ENCODE data around the gene FAM83C.
A peak's percentile ranks its signal among the peaks of the same experiment; 100 is the strongest.

Gene FAM83C

DNA sequence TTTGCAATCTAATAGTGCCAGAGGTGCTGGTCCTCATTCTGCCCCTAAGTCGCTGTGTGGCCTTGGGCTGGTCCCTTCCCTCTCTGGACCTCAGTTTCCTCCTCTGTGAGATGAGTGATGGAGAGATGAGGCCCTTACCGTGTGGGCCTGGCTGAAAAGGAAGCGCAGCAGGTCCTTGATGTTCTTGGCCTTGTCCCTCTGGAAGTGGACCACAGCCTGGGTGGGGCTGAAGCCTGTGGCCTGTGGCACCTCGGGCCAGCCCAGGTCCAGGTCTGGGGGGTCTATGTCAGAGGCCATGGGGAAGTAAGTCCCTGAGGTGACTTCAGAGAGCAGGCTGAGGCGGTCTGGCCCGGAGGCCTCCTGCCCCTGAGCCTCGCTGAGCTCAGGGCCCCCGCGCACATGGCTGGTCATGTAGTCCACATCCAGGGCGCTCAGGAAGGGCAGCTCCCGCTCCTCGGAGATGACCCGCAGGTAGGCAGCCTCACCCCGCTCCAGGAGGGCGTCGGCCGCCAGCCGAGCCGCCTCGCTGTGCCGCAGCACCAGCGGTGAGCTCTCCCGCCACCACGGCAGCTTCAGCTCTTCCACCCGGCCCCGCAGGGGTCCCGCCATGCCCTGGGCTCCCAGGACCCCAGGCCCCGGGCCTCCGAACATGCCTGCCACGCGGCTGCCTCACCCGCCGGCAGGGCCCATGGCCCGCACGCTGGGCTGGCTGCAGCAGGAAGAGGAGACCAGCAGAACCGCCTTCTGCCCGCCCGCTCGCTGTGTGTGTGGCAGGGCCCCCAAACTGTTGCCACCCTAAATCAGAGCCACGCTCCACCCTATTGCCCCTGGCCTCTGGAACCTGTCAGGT lies at the start of gene FAM83C:
Gene FAM83C (minus strand): TSS at position 772 of the 850 bp plus-strand sequence. CDS start 121 bp downstream, at position 651.
- no peak for DNase-seq (ENCODE audit: low spot score)

DNA sequence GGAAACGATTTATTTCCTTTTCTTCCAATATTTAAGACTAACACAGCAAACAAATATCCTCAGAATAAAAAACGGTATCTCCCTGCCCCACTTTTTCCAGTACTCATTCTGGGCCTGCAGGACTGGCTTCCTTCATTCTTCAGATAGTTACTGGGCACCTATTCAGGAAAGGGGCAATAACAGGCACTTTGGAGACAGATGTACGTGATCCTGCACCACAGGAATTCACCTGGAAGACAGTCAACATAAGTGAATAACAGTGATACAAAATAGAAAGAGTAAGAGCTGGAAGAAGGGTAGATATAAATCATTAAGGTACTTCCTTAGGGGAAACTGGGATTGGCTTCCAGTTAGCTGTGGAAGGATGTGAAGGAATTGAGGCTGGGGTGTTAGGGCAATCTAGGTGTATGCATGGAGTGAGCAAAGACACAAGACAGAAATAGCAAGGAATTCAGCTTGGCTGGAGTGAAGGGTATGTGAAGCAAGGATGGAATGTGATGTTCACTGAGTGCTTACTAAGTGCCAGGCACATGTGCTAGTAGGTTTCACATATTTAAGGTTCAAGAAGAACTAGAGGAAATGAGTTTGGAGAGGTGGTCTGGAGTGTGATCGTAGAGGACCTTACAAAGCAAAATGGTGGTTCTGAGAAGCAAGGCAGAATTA lies 49.3 kb upstream of the FAM83C start:
- DNase-seq (ENCODE audit: low spot score), result no peak

DNA sequence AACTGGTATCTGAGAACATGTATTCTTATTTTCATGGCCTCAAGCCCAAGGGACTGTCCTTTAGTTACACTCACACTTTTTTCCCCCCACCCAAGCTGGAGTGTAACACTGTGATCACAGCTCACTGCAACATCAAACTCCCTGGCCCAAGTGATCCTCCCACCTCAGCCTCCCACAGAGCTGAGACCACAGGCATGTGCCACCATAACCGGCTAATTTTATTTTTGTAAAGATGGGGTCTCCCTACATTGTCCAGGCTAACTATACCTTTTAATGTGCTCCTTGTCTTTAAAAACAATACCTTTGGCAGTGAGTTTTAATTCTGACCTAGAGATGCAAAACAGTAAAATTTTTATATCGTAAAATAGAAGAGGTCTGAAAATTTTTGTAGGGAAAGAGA lies 48.2 kb upstream of the FAM83C start:
- no peak for DNase-seq (ENCODE audit: low spot score)

DNA sequence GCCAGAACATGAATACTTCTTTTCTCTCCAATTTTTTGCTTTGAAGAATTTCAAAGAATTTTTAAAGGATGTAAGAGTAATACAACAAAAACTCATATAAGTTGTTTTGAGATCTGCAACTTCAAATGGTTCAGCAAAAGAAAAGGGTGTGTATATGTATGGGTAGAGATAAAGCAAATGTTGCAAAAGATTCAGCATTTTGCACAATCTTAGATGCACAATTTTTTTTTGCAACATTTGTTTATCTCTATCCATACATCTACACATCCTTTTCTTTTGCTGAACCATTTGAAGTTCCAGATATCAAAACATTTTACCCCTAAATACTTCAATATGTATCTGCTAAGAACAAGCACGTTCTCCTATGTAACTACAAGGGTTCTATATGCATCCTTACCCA lies 47.4 kb upstream of the FAM83C start:
- no peak for DNase-seq (ENCODE audit: low spot score)

- no peak for DNase-seq (ENCODE audit: low spot score)
Observed at GRCh38 chr20:35339007-35339406, 46.8 kb upstream of the FAM83C start.

- DNase-seq (ENCODE audit: low spot score), result no peak
Observed at GRCh38 chr20:35334311-35335101, 42.3 kb upstream of the FAM83C start.

GRCh38 chr20:35333606-35334005 lies 41.4 kb upstream of the FAM83C start:
- DNase-seq (ENCODE audit: low spot score), result no peak

DNA sequence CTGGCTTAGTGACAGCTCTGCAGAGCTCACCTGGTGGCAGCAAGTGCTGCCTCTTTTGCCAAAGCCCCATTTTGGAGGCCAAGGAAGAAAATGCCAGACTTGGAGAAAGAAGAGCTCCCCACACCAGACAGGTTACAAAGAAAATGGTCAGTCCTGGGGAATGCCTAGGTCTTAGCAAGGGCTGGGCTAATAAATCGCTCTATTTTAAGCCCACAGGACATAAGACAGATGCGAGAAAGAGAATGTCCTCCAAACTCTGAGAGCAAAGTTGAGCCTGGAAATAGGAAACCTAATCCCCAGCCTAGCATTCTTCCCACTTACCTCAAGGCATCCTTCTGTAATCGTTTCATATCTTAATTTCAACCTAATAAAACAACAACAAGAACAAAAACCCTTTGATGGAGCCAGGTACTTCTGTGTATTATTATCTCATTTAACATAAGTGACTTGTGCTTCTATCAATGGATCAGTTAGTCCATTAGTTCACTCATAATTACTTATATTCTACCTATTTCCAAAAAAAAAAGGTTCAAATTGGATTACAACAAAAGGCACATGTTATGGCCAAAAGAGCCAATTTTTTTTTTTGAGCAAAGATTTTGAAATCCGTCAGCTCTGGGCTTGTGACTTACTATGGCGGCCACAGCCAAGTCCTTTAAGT lies 40.4 kb upstream of the FAM83C start:
- no peak for DNase-seq (ENCODE audit: low spot score)

GRCh38 chr20:35329435-35330139 lies 37.4 kb upstream of the FAM83C start:
- peak; percentile 79 for DNase-seq (ENCODE audit: low spot score)

DNA sequence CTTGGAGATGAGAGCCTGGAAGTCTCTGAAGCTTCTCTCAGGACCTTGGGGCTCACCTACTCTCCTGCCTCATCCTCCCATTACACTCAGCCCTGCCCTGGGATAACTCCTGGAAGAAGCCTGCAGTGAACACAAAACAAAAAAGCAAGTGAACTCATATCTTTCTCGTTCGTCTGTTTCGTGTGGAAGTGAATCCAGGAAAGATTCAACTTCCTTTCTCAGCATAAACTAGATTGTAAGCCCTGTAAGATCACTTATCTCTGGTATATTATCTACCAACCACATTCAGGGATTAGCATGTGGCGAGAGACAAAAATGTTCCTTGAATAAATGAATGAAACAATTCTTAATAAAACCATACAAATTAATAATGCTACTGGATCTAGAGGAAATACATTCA lies 36.5 kb upstream of the FAM83C start:
- no peak for DNase-seq (ENCODE audit: low spot score)

DNA sequence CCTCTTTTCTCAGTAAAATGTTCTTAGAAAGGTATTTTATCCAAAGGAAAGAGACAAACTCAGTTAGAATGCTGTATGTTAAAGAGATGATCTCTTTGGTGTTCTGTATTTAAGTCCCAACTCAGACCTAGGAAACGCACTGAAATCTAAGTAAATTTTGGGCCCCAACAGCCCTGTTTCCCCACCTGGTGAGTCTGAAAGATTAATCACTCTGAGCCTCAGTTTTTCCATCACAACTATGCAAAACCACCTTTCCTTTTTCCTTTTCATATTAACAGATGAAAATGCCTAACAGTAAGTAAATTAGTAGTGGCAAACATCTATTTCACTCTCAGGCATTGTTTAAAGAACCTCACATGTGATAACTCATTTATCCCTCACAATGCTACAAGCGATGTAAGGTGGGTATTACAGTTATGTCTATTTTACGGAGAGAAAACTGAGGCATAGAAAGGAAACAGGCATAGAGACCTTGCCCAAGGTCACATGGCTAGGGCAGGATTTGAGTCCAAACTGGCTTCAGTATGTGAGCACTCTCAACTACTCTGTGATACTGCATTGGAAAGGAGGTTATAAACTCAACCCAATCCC lies 36.0 kb upstream of the FAM83C start:
- DNase-seq (ENCODE audit: low spot score), result no peak

GRCh38 chr20:35327074-35327976 lies 35.1 kb upstream of the FAM83C start:
- DNase-seq (ENCODE audit: low spot score), result no peak

DNA sequence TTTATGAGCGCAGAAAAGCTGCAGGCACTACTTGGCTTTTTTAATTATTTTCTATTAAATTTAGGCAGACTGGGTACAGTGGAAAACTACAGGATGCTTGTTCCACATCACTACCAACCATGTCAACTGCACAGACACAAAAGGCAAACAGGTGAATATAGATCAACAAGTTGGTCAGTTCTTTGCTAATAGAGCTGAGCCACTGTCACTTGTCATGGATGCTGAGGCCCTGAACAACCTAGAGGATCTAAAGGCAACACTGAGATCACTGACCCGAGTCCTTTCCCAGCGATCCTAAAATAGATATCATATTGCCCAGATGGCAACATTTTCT lies 34.5 kb upstream of the FAM83C start:
- no peak for DNase-seq (ENCODE audit: low spot score)

- DNase-seq (ENCODE audit: low spot score), result no peak
Observed at GRCh38 chr20:35326021-35326739, 34.0 kb upstream of the FAM83C start.

- DNase-seq (ENCODE audit: low spot score), result no peak
Observed at GRCh38 chr20:35325401-35325800, 33.2 kb upstream of the FAM83C start.

DNA sequence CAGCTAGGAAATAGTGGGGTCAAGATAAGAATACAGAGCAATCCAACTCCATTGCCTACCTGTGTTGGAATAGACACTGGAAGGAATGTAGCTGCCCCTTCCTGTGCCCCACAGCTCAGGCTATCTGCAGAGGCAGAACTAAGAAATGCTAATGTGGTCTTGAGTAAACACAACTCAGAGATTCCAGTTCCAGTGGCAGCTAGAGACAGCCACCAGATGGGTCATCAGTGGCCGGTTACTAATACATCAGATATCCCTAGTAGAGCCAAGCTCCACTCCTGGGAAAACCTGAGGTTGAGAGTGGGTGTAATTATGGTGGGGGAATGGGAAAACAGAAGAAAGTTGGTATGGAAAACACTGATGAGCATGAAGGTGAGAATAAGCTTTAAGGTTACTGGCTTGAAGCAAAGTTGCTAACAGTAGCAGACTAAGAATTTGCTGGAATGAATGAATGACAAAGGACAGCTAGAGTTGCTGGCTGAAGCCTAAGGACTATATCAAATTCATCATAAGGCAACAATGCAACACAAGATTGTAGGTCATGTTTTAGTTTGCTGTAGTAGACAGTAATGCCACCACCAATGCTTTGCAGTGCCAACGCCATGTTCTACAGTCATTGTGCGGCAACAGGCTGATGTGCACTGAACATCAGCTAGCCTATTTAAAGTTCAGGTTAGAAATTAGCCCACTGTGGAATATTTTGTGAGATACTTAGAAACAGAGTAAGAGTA lies 28.3 kb upstream of the FAM83C start:
- DNase-seq (ENCODE audit: low spot score), result peak; percentile 17

DNA sequence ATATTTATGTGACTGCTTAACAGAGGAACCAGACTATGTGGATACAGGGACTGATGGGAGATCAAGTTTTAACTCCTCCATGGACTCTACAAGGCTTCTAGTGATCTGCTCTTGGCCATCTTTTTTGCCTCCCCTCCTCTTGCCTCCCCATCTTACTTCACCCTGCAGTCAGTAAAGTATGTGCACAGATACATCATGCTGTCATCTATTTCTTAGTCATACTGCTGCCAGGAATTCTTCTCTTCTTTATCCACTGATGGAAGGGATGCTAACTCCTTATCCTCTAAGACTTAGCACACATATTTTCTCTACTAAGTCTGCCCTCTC lies 27.6 kb upstream of the FAM83C start:
- no peak for DNase-seq (ENCODE audit: low spot score)

DNA sequence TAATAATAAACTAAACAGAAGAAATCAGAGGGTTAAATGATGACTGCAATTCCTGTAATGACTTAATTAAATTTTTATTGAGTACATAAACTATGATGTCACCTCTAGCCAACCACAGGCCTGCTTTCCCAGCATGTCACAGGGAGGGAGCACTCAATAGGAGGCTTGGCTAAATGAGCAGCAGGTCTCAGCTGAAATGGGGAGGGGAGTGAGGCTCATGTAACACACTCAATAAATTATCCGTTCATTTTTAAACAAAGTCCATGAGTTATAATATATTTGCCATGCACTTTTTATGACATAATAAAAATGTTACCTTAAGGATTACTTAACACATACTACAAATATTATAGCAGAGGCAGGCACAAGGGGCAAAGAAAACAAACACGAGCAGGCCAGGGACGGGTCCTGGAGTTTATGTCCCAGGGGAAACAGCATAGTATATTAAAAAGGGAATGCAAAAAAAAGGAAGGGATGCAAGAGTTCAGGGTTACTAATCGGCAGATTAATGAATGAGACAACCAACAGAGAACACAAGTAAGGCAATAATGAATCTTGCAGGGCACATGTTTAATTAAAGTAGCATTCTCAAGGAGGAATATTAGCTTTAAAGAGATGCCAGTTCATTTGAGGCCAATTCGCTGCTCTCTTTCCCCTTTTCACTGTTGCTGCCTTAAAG lies 27.1 kb upstream of the FAM83C start:
- DNase-seq (ENCODE audit: low spot score), result peak; percentile 38

All from iPS-NIHi11 (cell line).